IPS DF 6.9 (cell line): ENCODE results near the gene TMEM151A.
A peak's percentile ranks its signal among the peaks of the same experiment; 100 is the strongest.
"Not testable (repeated sequence)": the region's sequence is repeated elsewhere in the genome, so short reads cannot be mapped to it uniquely, and the experiment has no call there.

ENCODE experiments used
- DNase-seq: peaks from one replicate; pipeline ENCODE4 v3.0.0-alpha.2; 2013; ENCODE audit warnings: low read depth, low spot score
- H3K27ac ChIP-seq: one replicate; pipeline ENCODE4 v1.5.1; 2013; ENCODE audit warnings: low read length, control low read depth
- H3K27me3 ChIP-seq: 2 replicates; pipeline ENCODE4 v1.6.1; 2013; ENCODE audit warnings: mild to moderate bottlenecking, low read length; ENCODE audit not compliant: control insufficient read depth, insufficient read depth
- H3K36me3 ChIP-seq: 2 replicates; pipeline ENCODE4 v1.6.1; 2013; ENCODE audit warnings: low read length; ENCODE audit not compliant: control insufficient read depth, insufficient read depth
- H3K4me1 ChIP-seq: 2 replicates; pipeline ENCODE4 v1.6.1; 2013; ENCODE audit warnings: low read length; ENCODE audit not compliant: control insufficient read depth, insufficient read depth
- H3K4me3 ChIP-seq: 2 replicates; pipeline ENCODE4 v1.5.1; 2013; ENCODE audit warnings: mild to moderate bottlenecking, low read length
- H3K9me3 ChIP-seq: 2 replicates; pipeline ENCODE4 v1.6.1; 2013; ENCODE audit warnings: low read length, inconsistent platforms; ENCODE audit not compliant: control insufficient read depth, insufficient read depth
- WGBS: extraction: QIAGEN DNeasy Blood & Tissue Kit; methylation state at CpG from one replicate; pipeline ENCODE4 v1.1.7; 2013; ENCODE audit warnings: mixed read lengths, missing lambda C conversion rate; ENCODE audit not compliant: insufficient read length, insufficient coverage; 5-methylcytosine and 5-hydroxymethylcytosine counted together

Gene TMEM151A

GRCh38 chr11:66291706-66292542 lies at the start of gene TMEM151A:
TSS of gene TMEM151A (plus strand) at chr11:66291894. CDS start at chr11:66292014, 120 bp downstream.
- no CpG with 5 or more reads among the region's 95 CpGs for WGBS
- peak within 1 kb of the TSS; percentile 66; the same call in 1 of the 2 replicates for H3K4me3 ChIP-seq
- H3K36me3 ChIP-seq = no peaks in the 10 kb centered on the region
- no peak within 1 kb of the TSS for H3K27ac ChIP-seq
- no peaks in the 10 kb centered on the region for H3K9me3 ChIP-seq
- H3K4me1 ChIP-seq = peaks cover 3% of the 10 kb centered on the region; the same call in 1 of the 2 replicates
- DNase-seq = no peak
- H3K27me3 ChIP-seq = peaks cover 3% of the 10 kb centered on the region; the same call in 1 of the 2 replicates

- Histone ChIP-seq H3K36me3 (peaks cover 3% of the 10 kb centered on the region; the same call in 1 of the 2 replicates), H3K9me3 (no peaks in the 10 kb centered on the region), H3K27ac (no peak overlapping the region), H3K4me1 (no peaks in the 10 kb centered on the region), H3K27me3 (no peaks in the 10 kb centered on the region), H3K4me3 (no peak overlapping the region)
- no CpG with 5 or more reads among the region's 14 CpGs for WGBS
- no peak for DNase-seq
These were observed 49.5 kb upstream of the TMEM151A start for GRCh38 chr11:66242095-66242765.

- H3K27ac ChIP-seq = no peak overlapping the region
These were observed 47.7 kb upstream of the TMEM151A start for GRCh38 chr11:66243782-66244535.

GRCh38 chr11:66247295-66247694 lies 44.4 kb upstream of the TMEM151A start:
- DNase-seq = no peak
- WGBS = no CpG with 5 or more reads among the region's 4 CpGs
- H3K27ac ChIP-seq = no peak overlapping the region
- H3K27me3 ChIP-seq = no peaks in the 10 kb centered on the region
- H3K9me3 ChIP-seq = no peaks in the 10 kb centered on the region
- peaks cover 3% of the 10 kb centered on the region; the same call in 1 of the 2 replicates for H3K36me3 ChIP-seq
- no peak overlapping the region for H3K4me3 ChIP-seq
- no peaks in the 10 kb centered on the region for H3K4me1 ChIP-seq

More at GRCh38 chr11:66243782-66244535, 47.7 kb upstream of the TMEM151A start:
- Histone ChIP-seq H3K27me3 (no peaks in the 10 kb centered on the region), H3K9me3 (no peaks in the 10 kb centered on the region), H3K4me3 (no peak overlapping the region), H3K36me3 (peaks cover 3% of the 10 kb centered on the region; the same call in 1 of the 2 replicates), H3K4me1 (no peaks in the 10 kb centered on the region)
- DNase-seq = no peak
- no CpG with 5 or more reads among the region's 13 CpGs for WGBS

- DNase-seq = no peak
- no peaks in the 10 kb centered on the region; the same call in 1 of the 2 replicates for H3K36me3 ChIP-seq
- no peak overlapping the region for H3K4me3 ChIP-seq
- WGBS = no CpG with 5 or more reads among the region's 3 CpGs
- H3K9me3 ChIP-seq = no peaks in the 10 kb centered on the region
- no peaks in the 10 kb centered on the region for H3K27me3 ChIP-seq
- H3K4me1 ChIP-seq = no peaks in the 10 kb centered on the region
- no peak overlapping the region for H3K27ac ChIP-seq
These were observed 43.9 kb upstream of the TMEM151A start for GRCh38 chr11:66247801-66248200.

- no peaks in the 10 kb centered on the region for H3K9me3 ChIP-seq
- no peak overlapping the region for H3K4me3 ChIP-seq
- no peaks in the 10 kb centered on the region for H3K36me3 ChIP-seq
- DNase-seq = no peak
- H3K27me3 ChIP-seq = no peaks in the 10 kb centered on the region
- no CpG with 5 or more reads among the region's 6 CpGs for WGBS
- H3K27ac ChIP-seq = no peak overlapping the region
- no peaks in the 10 kb centered on the region for H3K4me1 ChIP-seq
These were observed 42.8 kb upstream of the TMEM151A start for GRCh38 chr11:66248903-66249302.

GRCh38 chr11:66251809-66252208 lies 39.9 kb upstream of the TMEM151A start:
- Histone ChIP-seq H3K4me3 (no peak overlapping the region), H3K27ac (no peak overlapping the region), H3K4me1 (no peaks in the 10 kb centered on the region), H3K9me3 (no peaks in the 10 kb centered on the region), H3K27me3 (no peaks in the 10 kb centered on the region), H3K36me3 (no peaks in the 10 kb centered on the region)
- WGBS = no CpG with 5 or more reads among the region's 7 CpGs
- no peak for DNase-seq

- no CpG with 5 or more reads among the region's 6 CpGs for WGBS
- not testable (repeated sequence) for DNase-seq, H3K27me3 ChIP-seq, H3K9me3 ChIP-seq, H3K36me3 ChIP-seq, H3K4me3 ChIP-seq, H3K4me1 ChIP-seq, H3K27ac ChIP-seq
These were observed 38.6 kb upstream of the TMEM151A start for GRCh38 chr11:66253081-66253480.

GRCh38 chr11:66258473-66258893 lies 33.2 kb upstream of the TMEM151A start:
- Histone ChIP-seq H3K27me3 (no peaks in the 10 kb centered on the region), H3K4me1 (0 out of 2 replicates have a peak, but pooled peaks cover 2% of the 10 kb centered on the region), H3K27ac (no peak overlapping the region), H3K36me3 (peaks cover 11% of the 10 kb centered on the region), H3K4me3 (peak overlapping the region; percentile 87), H3K9me3 (no peaks in the 10 kb centered on the region)
- no peak for DNase-seq
- WGBS = no CpG with 5 or more reads among the region's 28 CpGs

- Histone ChIP-seq H3K4me1 (0 out of 2 replicates have a peak, but pooled peaks cover 2% of the 10 kb centered on the region), H3K27me3 (no peaks in the 10 kb centered on the region), H3K27ac (no peak overlapping the region), H3K36me3 (peaks cover 17% of the 10 kb centered on the region), H3K9me3 (no peaks in the 10 kb centered on the region), H3K4me3 (no peak overlapping the region)
- no peak for DNase-seq
- no CpG with 5 or more reads among the region's 2 CpGs for WGBS
These were observed 32.5 kb upstream of the TMEM151A start for GRCh38 chr11:66259225-66259624.
